Retinal pigment epithelial cell (primary cell): Measurements from ENCODE around the gene CRYBB1.
"Not testable (repeated sequence)": the region's sequence is repeated elsewhere in the genome, so short reads cannot be mapped to it uniquely, and the experiment has no call there.

Source experiments
- DNase-seq: peaks from one replicate; pipeline ENCODE4 v3.0.0-alpha.2; 2010; ENCODE audit warnings: low read depth
- H3K4me3 ChIP-seq: 2 replicates; pipeline ENCODE4 v1.5.1; 2011; ENCODE audit warnings: mild to moderate bottlenecking, low read length, control low read depth, moderate library complexity
- CTCF ChIP-seq: conservative IDR thresholded peaks from 2 replicates; pipeline ENCODE4 v1.5.1; 2011; ENCODE audit warnings: low read depth, low read length, control low read depth, inconsistent platforms

The CRYBB1 gene

GRCh38 chr22:26614322-26614721 is 3.5 kb downstream of the CRYBB1 start:
- no peak for TF ChIP-seq CTCF
- H3K4me3 ChIP-seq, result no peak overlapping the region
- DNase-seq, result no peak

- H3K4me3 ChIP-seq, DNase-seq: not testable (repeated sequence)
Observed at GRCh38 chr22:26613753-26614152, 4.1 kb downstream of the CRYBB1 start.

GRCh38 chr22:26612652-26613051 is 5.2 kb downstream of the CRYBB1 start:
- no peak overlapping the region for H3K4me3 ChIP-seq
- TF ChIP-seq CTCF, result no peak
- no peak for DNase-seq

GRCh38 chr22:26610996-26611395 is 6.8 kb downstream of the CRYBB1 start:
- TF ChIP-seq CTCF, result no peak
- no peak overlapping the region for H3K4me3 ChIP-seq
- DNase-seq, result no peak

- TF ChIP-seq CTCF, result no peak
- no peak for DNase-seq
- no peak overlapping the region for H3K4me3 ChIP-seq
Observed at GRCh38 chr22:26610072-26610958, 7.5 kb downstream of the CRYBB1 start.

GRCh38 chr22:26609287-26609686 is 8.5 kb downstream of the CRYBB1 start:
- H3K4me3 ChIP-seq, result no peak overlapping the region
- TF ChIP-seq CTCF, result no peak
- no peak for DNase-seq

GRCh38 chr22:26608129-26608528 is 9.7 kb downstream of the CRYBB1 start:
- DNase-seq, result no peak
- no peak overlapping the region for H3K4me3 ChIP-seq
- no peak for TF ChIP-seq CTCF
